Caco-2 (cell line): ENCODE data around the gene ASB16. TPM values are rescaled to one million over a fixed set of nuclear protein-coding genes. Genes with fewer than 3 reads are reported as not detected.
A peak's percentile ranks its signal among the peaks of the same experiment; 100 is the strongest.

ENCODE experiments used
- BruUV-seq: library from RNA; stranded (reverse); fragments of 400-500 nt; replicated peaks from 2 replicates; lab custom pipeline; 2021; lab: Mats Ljungman, UMichigan
- CTCF ChIA-PET: fragments of 300-600 bp; sonication (Branson Sonifier 250); formaldehyde crosslinking; loops from one replicate; lab custom pipeline; 2022; ENCODE audit warnings: antibody characterized with exemption; lab: Charles Lee
- POLR2A ChIA-PET: fragments of 300-600 bp; sonication (Branson Sonifier 250); formaldehyde crosslinking; loops from one replicate; lab custom pipeline; 2022; ENCODE audit warnings: antibody characterized with exemption; lab: Charles Lee
- DNase-seq, 2 experiments: peaks; one replicate each; pipeline versions ENCODE4 v3.0.0 to v3.0.0-alpha.2; 2020 to 2022
- H3K27me3 ChIP-seq: replicated peaks from 2 replicates; pipeline ENCODE4 v1.6.0; 2011; ENCODE audit warnings: low read length; ENCODE audit not compliant: control insufficient read depth, insufficient read depth
- H3K36me3 ChIP-seq: 2 replicates; pipeline ENCODE4 v1.5.1; 2011; ENCODE audit warnings: low read length; ENCODE audit not compliant: control insufficient read depth, insufficient read depth
- H3K4me1 ChIP-seq: fragments of 250-450 bp; sonication (Bioruptor Pico); 2 replicates; pipeline ENCODE4 v1.5.1; 2020; ENCODE audit warnings: mild to moderate bottlenecking
- H3K4me3 ChIP-seq: 2 replicates; pipeline ENCODE4 v1.5.1; 2011; ENCODE audit warnings: low read depth, mild to moderate bottlenecking, control low read depth, low read length
- H3K9me3 ChIP-seq: fragments of 250-450 bp; sonication (Bioruptor Pico); 2 replicates; pipeline ENCODE4 v1.5.1; 2020; ENCODE audit warnings: mild to moderate bottlenecking, moderate library complexity
- H3K27ac Mint-ChIP-seq: one replicate; pipeline ENCODE4 v1.8.0; 2022; ENCODE audit warnings: mixed read lengths; ENCODE audit not compliant: unreplicated experiment
- H3K27me3 Mint-ChIP-seq: one replicate; pipeline ENCODE4 v1.8.0; 2022; ENCODE audit warnings: mixed read lengths; ENCODE audit not compliant: insufficient read depth, unreplicated experiment
- H3K36me3 Mint-ChIP-seq: one replicate; pipeline ENCODE4 v1.8.0; 2022; ENCODE audit warnings: mild to moderate bottlenecking, mixed read lengths; ENCODE audit not compliant: insufficient read depth, unreplicated experiment
- H3K4me1 Mint-ChIP-seq: one replicate; pipeline ENCODE4 v1.8.0; 2022; ENCODE audit warnings: low read depth, mixed read lengths; ENCODE audit not compliant: unreplicated experiment
- H3K4me3 Mint-ChIP-seq: one replicate; pipeline ENCODE4 v1.8.0; 2022; ENCODE audit warnings: mild to moderate bottlenecking, moderate library complexity, mixed read lengths; ENCODE audit not compliant: unreplicated experiment
- H3K9me3 Mint-ChIP-seq: one replicate; pipeline ENCODE4 v1.8.0; 2022; ENCODE audit warnings: mixed read lengths; ENCODE audit not compliant: unreplicated experiment
- intact Hi-C: fragments of 100-400 bp; cut with micrococcal nuclease; formaldehyde crosslinking; loops from one replicate; pipeline ENCODE4 v1.10.0; 2022; ENCODE audit not compliant: unreplicated experiment
- total RNA-seq: library from RNA; stranded (reverse); gene quantifications from 2 replicates; pipeline ENCODE4 v1.2.3, GENCODE V29; 2022
- TF ChIP-seq, protein P1 (sequence below), 2 experiments: fragments of 200-600 bp in 1 of 2; IDR thresholded peaks; 1 replicate in 1 of 2; 2 replicates in 1 of 2; pipeline versions ENCODE4 v1.5.1 to v1.8.0; 2011 to 2022; ENCODE audit warnings: antibody characterized with exemption in 1 of 2, control low read depth in 1 of 2, inconsistent platforms in 1 of 2, low read depth in 1 of 2, low read length in 1 of 2, mild to moderate bottlenecking in 1 of 2, moderate library complexity in 1 of 2; ENCODE audit not compliant: insufficient read depth in 1 of 2, severe bottlenecking in 1 of 2, unreplicated experiment in 1 of 2

Gene ASB16
- total RNA-seq, 1 experiment from 2014 or later, result not detected

DNA sequence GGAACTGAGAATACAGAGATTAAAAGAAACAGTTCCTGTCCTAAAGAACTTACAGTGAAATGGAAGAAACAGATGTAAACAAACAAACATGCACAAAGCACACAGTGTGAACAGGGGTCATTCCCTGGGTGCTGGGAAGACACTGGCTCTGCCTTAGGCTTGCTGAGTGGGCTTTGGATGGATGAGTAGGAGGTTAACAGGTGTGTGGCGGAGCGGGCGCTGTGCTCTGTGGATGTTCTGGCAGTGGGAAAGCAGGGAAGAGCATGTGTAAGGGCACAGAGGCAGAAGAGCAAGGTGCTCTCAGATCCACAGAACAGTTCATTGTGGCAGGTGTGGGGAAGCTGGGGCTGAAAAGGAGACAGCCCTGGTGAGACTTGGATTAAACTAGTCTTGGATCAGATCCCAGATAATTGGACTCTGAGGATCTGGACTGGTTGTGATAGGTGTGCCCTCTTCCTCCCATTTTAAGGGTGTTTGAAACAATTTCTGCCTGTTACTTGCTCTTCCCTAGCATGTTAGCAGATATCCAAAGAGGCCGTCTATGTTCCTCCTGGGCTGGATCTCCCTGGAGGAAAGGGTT is 20.7 kb upstream of the ASB16 start:
- ChIA-PET CTCF (interaction anchor here (2.0 kb wide), 1 partner anchor 19 kb away, joined by 11 read pairs; no protein-coding TSS in a partner anchor), POLR2A (interaction anchor here (0.7 kb wide), 1 partner anchor 18 kb away, joined by 3 read pairs; no protein-coding TSS in a partner anchor)
- peaks cover 61% of the 10 kb centered on the region for H3K36me3 Mint-ChIP-seq
- no peak overlapping the region for H3K4me3 Mint-ChIP-seq
- H3K9me3 Mint-ChIP-seq, result no peaks in the 10 kb centered on the region
- no peaks in the 10 kb centered on the region for H3K27me3 Mint-ChIP-seq
- no peaks in the 10 kb centered on the region for H3K9me3 ChIP-seq
- no peak for DNase-seq
- intact Hi-C loops, result no loop called here
- H3K36me3 ChIP-seq, result peaks cover 1% of the 10 kb centered on the region; the same call in 1 of the 2 replicates
- TF ChIP-seq, protein P1, sequence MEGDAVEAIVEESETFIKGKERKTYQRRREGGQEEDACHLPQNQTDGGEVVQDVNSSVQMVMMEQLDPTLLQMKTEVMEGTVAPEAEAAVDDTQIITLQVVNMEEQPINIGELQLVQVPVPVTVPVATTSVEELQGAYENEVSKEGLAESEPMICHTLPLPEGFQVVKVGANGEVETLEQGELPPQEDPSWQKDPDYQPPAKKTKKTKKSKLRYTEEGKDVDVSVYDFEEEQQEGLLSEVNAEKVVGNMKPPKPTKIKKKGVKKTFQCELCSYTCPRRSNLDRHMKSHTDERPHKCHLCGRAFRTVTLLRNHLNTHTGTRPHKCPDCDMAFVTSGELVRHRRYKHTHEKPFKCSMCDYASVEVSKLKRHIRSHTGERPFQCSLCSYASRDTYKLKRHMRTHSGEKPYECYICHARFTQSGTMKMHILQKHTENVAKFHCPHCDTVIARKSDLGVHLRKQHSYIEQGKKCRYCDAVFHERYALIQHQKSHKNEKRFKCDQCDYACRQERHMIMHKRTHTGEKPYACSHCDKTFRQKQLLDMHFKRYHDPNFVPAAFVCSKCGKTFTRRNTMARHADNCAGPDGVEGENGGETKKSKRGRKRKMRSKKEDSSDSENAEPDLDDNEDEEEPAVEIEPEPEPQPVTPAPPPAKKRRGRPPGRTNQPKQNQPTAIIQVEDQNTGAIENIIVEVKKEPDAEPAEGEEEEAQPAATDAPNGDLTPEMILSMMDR (IDR thresholded peaks at IDR 0.05; ENCODE audit: insufficient read depth in 1 of 2, low read depth in 1 of 2, low read length in 1 of 2, severe bottlenecking in 1 of 2, unreplicated experiment in 1 of 2), result no peak
- H3K27me3 ChIP-seq, result no peaks in the 10 kb centered on the region
- H3K4me1 Mint-ChIP-seq, result no peaks in the 10 kb centered on the region
- no peak overlapping the region for H3K27ac Mint-ChIP-seq
- no peak overlapping the region for H3K4me3 ChIP-seq
- no peaks in the 10 kb centered on the region for H3K4me1 ChIP-seq
- no TSS peak for BruUV-seq

DNA sequence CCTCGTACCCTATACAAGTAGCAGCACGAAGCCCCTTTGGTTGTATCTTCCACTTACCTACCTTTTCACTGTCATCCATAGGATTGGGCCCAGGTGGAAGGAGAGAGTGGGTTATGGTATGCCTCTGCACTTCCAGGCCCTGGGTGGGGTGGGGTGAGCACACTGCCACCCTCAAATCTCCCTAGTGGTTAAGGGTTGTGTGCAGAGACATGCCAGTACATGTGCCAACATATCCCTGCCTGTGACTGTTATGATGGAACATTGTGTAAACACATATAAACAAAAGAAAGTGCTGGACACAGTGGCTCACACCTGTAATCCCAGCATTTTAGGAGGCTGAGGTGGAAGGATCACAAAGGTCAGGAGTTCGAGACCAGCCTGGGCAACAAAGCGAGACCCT is 17.6 kb upstream of the ASB16 start:
- Histone ChIP-seq H3K27me3 (no peaks in the 10 kb centered on the region), H3K4me1 (no peaks in the 10 kb centered on the region), H3K9me3 (no peaks in the 10 kb centered on the region), H3K4me3 (no peak overlapping the region), H3K36me3 (peaks cover 5% of the 10 kb centered on the region)
- ChIA-PET CTCF (no interaction called here), POLR2A (interaction anchor here (0.6 kb wide), 2 partner anchors 11 to 63 kb away, joined by 3 read pairs; no protein-coding TSS in a partner anchor)
- H3K4me3 Mint-ChIP-seq, result no peak overlapping the region
- H3K9me3 Mint-ChIP-seq, result no peaks in the 10 kb centered on the region
- intact Hi-C loops, result no loop called here
- no peak for DNase-seq
- no peaks in the 10 kb centered on the region for H3K27me3 Mint-ChIP-seq
- TF ChIP-seq, protein P1 (IDR thresholded peaks at IDR 0.05; ENCODE audit: insufficient read depth in 1 of 2, low read depth in 1 of 2, low read length in 1 of 2, severe bottlenecking in 1 of 2, unreplicated experiment in 1 of 2), result no peak
- H3K36me3 Mint-ChIP-seq, result peaks cover 54% of the 10 kb centered on the region
- no peaks in the 10 kb centered on the region for H3K4me1 Mint-ChIP-seq
- no peak overlapping the region for H3K27ac Mint-ChIP-seq
- no TSS peak for BruUV-seq

DNA sequence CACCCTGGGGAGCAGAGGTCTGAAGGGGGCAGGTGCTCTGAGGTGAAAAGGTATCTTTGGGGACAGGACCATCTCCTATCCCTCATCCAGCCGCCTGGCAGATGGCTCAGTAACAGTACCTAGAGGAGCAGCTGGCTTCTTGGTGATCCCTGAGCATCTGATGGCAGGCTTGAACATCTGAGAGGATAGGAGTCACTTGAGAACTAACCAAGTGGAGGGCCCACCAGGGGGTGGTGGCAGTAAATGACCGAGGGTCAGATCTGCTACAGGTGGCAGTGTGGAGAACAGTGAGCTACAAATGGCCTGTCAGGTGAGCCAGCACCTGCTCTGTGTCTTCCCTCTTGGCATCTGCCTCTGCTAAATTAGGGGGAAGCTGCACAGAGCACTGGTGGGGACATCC is 15.0 kb upstream of the ASB16 start:
- Mint-ChIP-seq H3K4me3 (no peak overlapping the region), H3K4me1 (no peaks in the 10 kb centered on the region), H3K27ac (peak overlapping the region; percentile 46), H3K36me3 (peaks cover 45% of the 10 kb centered on the region), H3K27me3 (no peaks in the 10 kb centered on the region), H3K9me3 (no peaks in the 10 kb centered on the region)
- intact Hi-C loops, result no loop called here
- Histone ChIP-seq H3K36me3 (peaks cover 3% of the 10 kb centered on the region), H3K4me3 (no peak overlapping the region), H3K27me3 (no peaks in the 10 kb centered on the region), H3K9me3 (no peaks in the 10 kb centered on the region), H3K4me1 (no peaks in the 10 kb centered on the region)
- no TSS peak for BruUV-seq
- TF ChIP-seq, protein P1 (IDR thresholded peaks at IDR 0.05; ENCODE audit: insufficient read depth in 1 of 2, low read depth in 1 of 2, low read length in 1 of 2, severe bottlenecking in 1 of 2, unreplicated experiment in 1 of 2), result no peak
- ChIA-PET CTCF (interaction anchor here (0.8 to 1.7 kb wide), 2 partner anchors 11 to 13 kb away, joined by 3 to 9 read pairs; no protein-coding TSS in a partner anchor), POLR2A (no interaction called here)
- DNase-seq, result no peak
